GM23248 (cell line): Measurements from ENCODE around the gene KDM4B. TPM values are rescaled to one million over a fixed set of nuclear protein-coding genes. Genes with fewer than 3 reads are reported as not detected.

ENCODE experiments used
- DNase-seq: peaks from one replicate; pipeline ENCODE4 v3.0.0-alpha.2; 2015
- H2AFZ ChIP-seq: fragments of 200-600 bp; sonication (generic); 2 replicates; pipeline ENCODE4 v1.6.1; 2016; ENCODE audit warnings: antibody characterized with exemption
- H3F3A ChIP-seq: fragments of 200-600 bp; sonication (generic); 2 replicates; pipeline ENCODE4 v1.6.1; 2016; ENCODE audit warnings: mild to moderate bottlenecking, antibody characterized with exemption, mixed run types; ENCODE audit not compliant: insufficient read depth
- H3K27ac ChIP-seq: fragments of 200-600 bp; sonication (generic); 2 replicates; pipeline ENCODE4 v1.5.1; 2016; ENCODE audit warnings: mild to moderate bottlenecking
- H3K27me3 ChIP-seq: fragments of 200-600 bp; sonication (generic); replicated peaks from 2 replicates; pipeline ENCODE4 v1.6.1; 2016; ENCODE audit warnings: mild to moderate bottlenecking; ENCODE audit not compliant: insufficient read depth
- H3K36me3 ChIP-seq: fragments of 200-600 bp; sonication (generic); 2 replicates; pipeline ENCODE4 v1.6.1; 2016; ENCODE audit warnings: low read depth, mild to moderate bottlenecking
- H3K4me1 ChIP-seq: fragments of 200-600 bp; sonication (generic); 2 replicates; pipeline ENCODE4 v1.6.1; 2016; ENCODE audit warnings: mild to moderate bottlenecking; ENCODE audit not compliant: insufficient read depth
- H3K4me2 ChIP-seq: fragments of 200-600 bp; sonication (generic); one replicate; pipeline ENCODE4 v1.6.1; 2016; ENCODE audit warnings: mild to moderate bottlenecking; ENCODE audit not compliant: unreplicated experiment
- H3K4me3 ChIP-seq: fragments of 200-600 bp; sonication (generic); 2 replicates; pipeline ENCODE4 v1.5.1; 2016; ENCODE audit warnings: mild to moderate bottlenecking
- H3K79me2 ChIP-seq: fragments of 200-600 bp; sonication (generic); 2 replicates; pipeline ENCODE4 v1.6.1; 2016; ENCODE audit warnings: mild to moderate bottlenecking; ENCODE audit not compliant: insufficient read depth
- H3K9ac ChIP-seq: fragments of 200-600 bp; sonication (generic); 2 replicates; pipeline ENCODE4 v1.6.1; 2016; ENCODE audit warnings: mild to moderate bottlenecking
- H3K9me2 ChIP-seq: fragments of 200-600 bp; sonication (generic); 2 replicates; pipeline ENCODE4 v1.6.1; 2016; ENCODE audit warnings: mixed run types, mild to moderate bottlenecking, moderate library complexity; ENCODE audit not compliant: insufficient read depth
- H3K9me3 ChIP-seq: fragments of 200-600 bp; sonication (generic); one replicate; pipeline ENCODE4 v1.6.1; 2017; ENCODE audit warnings: low read depth
- H4K20me1 ChIP-seq: fragments of 200-600 bp; sonication (generic); 2 replicates; pipeline ENCODE4 v1.6.0; 2016; ENCODE audit not compliant: insufficient read depth
- EZH2 ChIP-seq: fragments of 200-600 bp; sonication (generic); IDR thresholded peaks from 2 replicates; pipeline ENCODE4 v1.6.1; 2018; ENCODE audit warnings: antibody characterized with exemption, mild to moderate bottlenecking; ENCODE audit not compliant: insufficient read depth, poor library complexity, severe bottlenecking
- EZH2phosphoT487 ChIP-seq: fragments of 200-600 bp; sonication (generic); IDR thresholded peaks from 2 replicates; pipeline ENCODE4 v1.6.1; 2018; ENCODE audit warnings: antibody characterized with exemption, moderate library complexity, mild to moderate bottlenecking, low read depth; ENCODE audit not compliant: insufficient read depth
- WGBS, 2 experiments: methylation state at CpG; one replicate each; pipeline ENCODE4 v1.1.6; 2015 to 2017; ENCODE audit warnings: low lambda C conversion rate in 2 of 2, low coverage in 1 of 2; ENCODE audit errors: missing lambda C conversion rate in 2 of 2; 5-methylcytosine and 5-hydroxymethylcytosine counted together
- in situ Hi-C: fragments of 300-500 bp; cut with MboI; formaldehyde crosslinking; loops from 2 replicates; pipeline ENCODE4 v1.15.0; 2020
- polyA plus RNA-seq: library from polyadenylated mRNA; unstranded; fragments of >200 nt; fragmentation: Nextera tagmentation; extraction: Ambion mirVana; gene quantifications from 2 replicates; pipeline ENCODE4 v1.2.1, GENCODE V29; 2016
- total RNA-seq: library from RNA; depleted of rRNA; stranded (reverse); fragments of >200 nt; shearing (Covaris generic); gene quantifications from 2 replicates; pipeline ENCODE4 v1.2.3, GENCODE V29; 2014

KDM4B gene
- total and polyA plus RNA-seq, 2 experiments from 2014 or later, result 14.8 to 28.7 TPM

DNA sequence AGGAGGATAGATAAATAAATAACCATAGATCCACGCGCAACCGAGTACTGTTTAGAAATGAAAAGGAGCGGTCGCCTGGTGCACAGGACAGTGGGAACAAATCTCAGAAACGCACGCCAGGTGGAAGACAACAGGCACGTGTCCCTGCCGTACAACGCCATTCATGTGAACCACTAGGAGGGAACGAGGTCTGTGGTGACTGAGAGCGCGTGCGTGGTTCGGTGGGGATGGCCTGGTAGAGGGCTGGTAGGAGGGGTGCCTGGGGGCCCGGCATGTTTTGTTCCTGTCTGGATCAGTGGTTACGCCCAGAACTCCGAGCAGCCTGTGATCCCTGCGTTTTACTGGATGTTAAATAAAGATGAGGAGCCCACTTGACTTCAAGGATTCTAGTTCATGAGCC, 111.9 kb downstream of the KDM4B start:
- H3F3A ChIP-seq, result no peaks in the 10 kb centered on the region
- DNase-seq, result no peak
- no peaks in the 10 kb centered on the region for H3K79me2 ChIP-seq
- TF ChIP-seq EZH2phosphoT487 (no peak), EZH2 (no peak)
- H3K9me3 ChIP-seq, result no peaks in the 10 kb centered on the region
- in situ Hi-C loops, result no loop called here
- no peaks in the 10 kb centered on the region for H4K20me1 ChIP-seq
- no peak overlapping the region for H3K4me3 ChIP-seq
- H3K4me2 ChIP-seq, result no peak overlapping the region
- H2AFZ ChIP-seq, result no peak overlapping the region
- H3K27me3 ChIP-seq, result no peaks in the 10 kb centered on the region
- H3K4me1 ChIP-seq, result no peaks in the 10 kb centered on the region
- H3K9ac ChIP-seq, result no peak overlapping the region
- H3K27ac ChIP-seq, result no peak overlapping the region
- no peaks in the 10 kb centered on the region for H3K9me2 ChIP-seq
- peaks cover 8% of the 10 kb centered on the region; the same call in 1 of the 2 replicates for H3K36me3 ChIP-seq
- 94 to 98% methylated on average over 19 of the region's 19 CpGs for WGBS, 2 experiments

DNA sequence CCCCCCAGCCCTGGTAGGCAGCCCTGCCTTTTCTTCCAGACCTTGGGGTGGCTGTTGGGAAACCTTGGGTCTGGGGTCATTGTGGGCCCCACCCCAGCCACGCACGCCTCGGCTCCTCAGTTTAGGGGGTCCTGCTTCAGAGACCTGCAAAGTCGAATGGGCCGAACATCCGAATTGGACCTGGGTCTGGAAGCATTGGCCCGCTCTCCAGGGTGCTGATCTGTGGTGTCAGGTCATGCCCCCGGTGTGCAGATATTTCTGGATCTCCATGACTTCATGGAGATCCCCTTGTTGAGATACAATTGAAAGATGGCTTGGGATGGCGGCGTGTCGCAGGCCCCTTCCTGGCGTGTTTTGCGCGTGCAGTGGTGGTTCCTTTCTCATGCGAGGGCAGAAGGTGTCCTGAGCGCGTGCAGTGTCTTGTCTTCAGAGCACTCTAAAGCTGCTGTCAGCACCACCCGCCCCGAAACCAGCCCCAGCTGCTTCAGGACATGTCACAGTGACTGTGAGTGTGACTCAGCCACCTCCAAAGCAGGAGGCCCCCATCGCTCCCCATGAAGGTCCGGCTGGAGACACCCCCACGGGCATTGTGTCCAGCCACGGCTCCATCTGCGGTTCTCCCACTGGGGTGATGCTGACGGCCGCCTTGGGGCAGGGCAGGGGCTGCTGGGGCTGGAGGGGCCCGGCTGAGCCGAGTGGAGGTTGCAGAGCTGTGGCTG, 112.7 kb downstream of the KDM4B start:
- WGBS, 2 experiments, result 87 to 88% methylated on average over 28 of the region's 28 CpGs
- H3K9ac ChIP-seq, result no peak overlapping the region
- peaks cover 8% of the 10 kb centered on the region; the same call in 1 of the 2 replicates for H3K36me3 ChIP-seq
- no peaks in the 10 kb centered on the region for H3K79me2 ChIP-seq
- no peaks in the 10 kb centered on the region for H4K20me1 ChIP-seq
- no peaks in the 10 kb centered on the region for H3K9me2 ChIP-seq
- TF ChIP-seq EZH2, result no peak
- TF ChIP-seq EZH2phosphoT487, result no peak
- H2AFZ ChIP-seq, result no peak overlapping the region
- peak; percentile 37 for DNase-seq
- H3K4me3 ChIP-seq, result no peak overlapping the region
- in situ Hi-C loops, result no loop called here
- no peaks in the 10 kb centered on the region for H3K4me1 ChIP-seq
- no peak overlapping the region for H3K27ac ChIP-seq
- H3K27me3 ChIP-seq, result no peaks in the 10 kb centered on the region
- H3K4me2 ChIP-seq, result no peak overlapping the region
- no peaks in the 10 kb centered on the region for H3K9me3 ChIP-seq
- H3F3A ChIP-seq, result no peaks in the 10 kb centered on the region

- WGBS, 2 experiments, result 28 to 33% methylated on average over 12 of the region's 13 CpGs
- no peak overlapping the region for H3K4me3 ChIP-seq
- H3K4me1 ChIP-seq, result no peaks in the 10 kb centered on the region
- no peaks in the 10 kb centered on the region for H4K20me1 ChIP-seq
- no peaks in the 10 kb centered on the region for H3F3A ChIP-seq
- H3K79me2 ChIP-seq, result no peaks in the 10 kb centered on the region
- peaks cover 8% of the 10 kb centered on the region; the same call in 1 of the 2 replicates for H3K36me3 ChIP-seq
- no peak overlapping the region for H3K27ac ChIP-seq
- 0 out of 2 replicates have a peak overlapping the region, but pooled peaks have one; percentile 1 for H3K9ac ChIP-seq
- in situ Hi-C loops, result no loop called here
- no peaks in the 10 kb centered on the region for H3K9me3 ChIP-seq
- peak; percentile 21 for DNase-seq
- no peak overlapping the region for H2AFZ ChIP-seq
- no peaks in the 10 kb centered on the region for H3K27me3 ChIP-seq
- no peak for TF ChIP-seq EZH2phosphoT487
- no peak for TF ChIP-seq EZH2
- H3K4me2 ChIP-seq, result no peak overlapping the region
- no peaks in the 10 kb centered on the region for H3K9me2 ChIP-seq
Measured at GRCh38 chr19:5083547-5083965, 114.6 kb downstream of the KDM4B start.

- no peak overlapping the region for H3K4me2 ChIP-seq
- H2AFZ ChIP-seq, result no peak overlapping the region
- DNase-seq, result no peak
- no peak overlapping the region for H3K27ac ChIP-seq
- H3K9ac ChIP-seq, result no peak overlapping the region
- no peaks in the 10 kb centered on the region for H3K27me3 ChIP-seq
- H3K4me3 ChIP-seq, result no peak overlapping the region
- H3K79me2 ChIP-seq, result no peaks in the 10 kb centered on the region
- peaks cover under 1% of the 10 kb centered on the region for H3K4me1 ChIP-seq
- H3K9me2 ChIP-seq, result no peaks in the 10 kb centered on the region
- no peaks in the 10 kb centered on the region for H3F3A ChIP-seq
- WGBS, 2 experiments, result 94% methylated on average over 19 to 20 of the region's 20 CpGs
- in situ Hi-C loops, result no loop called here
- no peak for TF ChIP-seq EZH2
- TF ChIP-seq EZH2phosphoT487, result no peak
- no peaks in the 10 kb centered on the region for H3K9me3 ChIP-seq
- peaks cover 8% of the 10 kb centered on the region; the same call in 1 of the 2 replicates for H3K36me3 ChIP-seq
- no peaks in the 10 kb centered on the region for H4K20me1 ChIP-seq
Measured at GRCh38 chr19:5085566-5085965, 116.7 kb downstream of the KDM4B start.
